Measurements from ENCODE around the gene KCNH3. TPM values are rescaled to one million over a fixed set of nuclear protein-coding genes. Genes with fewer than 3 reads are reported as not detected.

Gene KCNH3
- total RNA-seq, 1 donor from 2014 or later: 0.97 TPM

Other genes starting within 250 kb of the KCNH3 start
- gene PRPH, start 243.9 kb upstream of the KCNH3 start, total RNA-seq: 0.38 TPM
- gene TROAP, start 215.8 kb upstream of the KCNH3 start, total RNA-seq: not detected
- not detected for gene C1QL4, start 201.8 kb upstream of the KCNH3 start, total RNA-seq
- gene DNAJC22, start 192.1 kb upstream of the KCNH3 start, total RNA-seq: 0.70 TPM
- gene SPATS2, start 171.6 kb upstream of the KCNH3 start, total RNA-seq: 6.2 TPM
- gene MCRS1, start 29.1 kb downstream of the KCNH3 start, total RNA-seq: 118 TPM
- 0.48 TPM for gene FAM186B, start 66.6 kb downstream of the KCNH3 start, total RNA-seq
- gene PRPF40B, start 84.5 kb downstream of the KCNH3 start, total RNA-seq: 30.1 TPM
- 19.8 TPM for gene FMNL3, start 168.4 kb downstream of the KCNH3 start, total RNA-seq
- gene TMBIM6, start 202.5 kb downstream of the KCNH3 start, total RNA-seq: 191 TPM